HCT116 (cell line): ENCODE results near the gene TAF9. TPM values are rescaled to one million over a fixed set of nuclear protein-coding genes. Genes with fewer than 3 reads are reported as not detected.

ENCODE experiments used
- ATAC-seq: fragments of 200-7000 bp; cut with Tn5 transposase; 2 replicates; pipeline ENCODE4 v1.9.1; 2020; ENCODE audit warnings: mild to moderate bottlenecking, moderate library complexity
- BruUV-seq: library from RNA; stranded (reverse); fragments of 400-500 nt; replicated peaks from 2 replicates; lab custom pipeline; 2021; lab: Mats Ljungman, UMichigan
- CTCF ChIA-PET: fragments of 300-600 bp; sonication (Branson Sonifier 250); formaldehyde crosslinking; loops from one replicate; lab custom pipeline; 2021; ENCODE audit warnings: antibody characterized with exemption; lab: Charles Lee
- POLR2A ChIA-PET: fragments of 300-600, 350-600 bp; sonication (Branson Sonifier 250); formaldehyde crosslinking; loops from one replicate; lab custom pipeline; 2021; ENCODE audit warnings: antibody characterized with exemption; lab: Charles Lee
- RAD21 ChIA-PET, 2 experiments: fragments of 300-600 bp; sonication (Branson Sonifier 250); formaldehyde crosslinking; loops; one replicate each; lab custom pipeline; 2023; ENCODE audit warnings: low total read pairs in 2 of 2; ENCODE audit not compliant: uncharacterized antibody in 2 of 2, unreplicated experiment in 2 of 2, low non-redundant PET in 1 of 2; lab: Charles Lee
- DNase-seq: peaks from one replicate; pipeline ENCODE4 v3.0.0-alpha.2; 2010; ENCODE audit warnings: low read depth, low spot score
- H2AFZ ChIP-seq: fragments of 200-600 bp; shearing (Covaris generic), sonication (generic); 2 replicates; pipeline ENCODE4 v1.6.1; 2017; ENCODE audit warnings: low read depth, mixed run types, mixed read lengths, antibody characterized with exemption, low read length; ENCODE audit not compliant: poor library complexity, severe bottlenecking
- H3K27ac ChIP-seq: 2 replicates; pipeline ENCODE4 v1.5.1; 2012; ENCODE audit warnings: low read depth, low read length
- H3K27me3 ChIP-seq: fragments of 200-600 bp; sonication (generic); 2 replicates; pipeline ENCODE4 v1.6.1; 2016; ENCODE audit warnings: mixed run types, low read length, mixed read lengths; ENCODE audit not compliant: insufficient read depth
- H3K36me3 ChIP-seq, 2 experiments: fragments of 200-500 bp in 1 of 2; fragments of 200-600 bp in 1 of 2; sonication (Bioruptor generic) in 1 of 2; sonication (generic) in 1 of 2; 2 replicates each; pipeline versions ENCODE4 v1.5.1 to v1.6.1; 2014 to 2016; ENCODE audit warnings: low read length in 2 of 2, inconsistent platforms in 1 of 2, mixed read lengths in 1 of 2, mixed run types in 1 of 2; ENCODE audit not compliant: insufficient read depth in 2 of 2, control insufficient read depth in 1 of 2
- H3K4me1 ChIP-seq, 2 experiments: fragments of 200-600 bp in 1 of 2; sonication (generic) in 1 of 2; 2 replicates each; pipeline versions ENCODE4 v1.5.1 to v1.6.1; 2012 to 2017; ENCODE audit warnings: low read length in 2 of 2, inconsistent platforms in 1 of 2, mild to moderate bottlenecking in 1 of 2, mixed read lengths in 1 of 2, mixed run types in 1 of 2, moderate library complexity in 1 of 2; ENCODE audit not compliant: insufficient read depth in 2 of 2, control insufficient read depth in 1 of 2
- H3K4me2 ChIP-seq: fragments of 200-600 bp; sonication (generic); 2 replicates; pipeline ENCODE4 v1.6.1; 2017; ENCODE audit warnings: mixed run types, low read length, mixed read lengths
- H3K4me3 ChIP-seq, 2 experiments: fragments of 200-600 bp in 1 of 2; sonication (generic) in 1 of 2; replicated peaks in 1 of 2; 2 replicates each; pipeline ENCODE4 v1.5.1; 2011 to 2016; ENCODE audit warnings: low read length in 2 of 2, control low read depth in 1 of 2, low read depth in 1 of 2, mild to moderate bottlenecking in 1 of 2, mixed read lengths in 1 of 2, mixed run types in 1 of 2
- H3K79me2 ChIP-seq: fragments of 200-600 bp; sonication (generic); 2 replicates; pipeline ENCODE4 v1.6.1; 2017; ENCODE audit warnings: mild to moderate bottlenecking, mixed run types, low read length, moderate library complexity, mixed read lengths; ENCODE audit not compliant: insufficient read depth
- H3K9ac ChIP-seq: fragments of 200-600 bp; sonication (generic); 2 replicates; pipeline ENCODE4 v1.6.1; 2016; ENCODE audit warnings: low read length, mixed read lengths
- H3K9me2 ChIP-seq: fragments of 200-600 bp; sonication (generic), shearing (Covaris generic); 2 replicates; pipeline ENCODE4 v1.6.1; 2017; ENCODE audit warnings: mixed run types, mild to moderate bottlenecking, moderate library complexity; ENCODE audit not compliant: insufficient read depth
- H3K9me3 ChIP-seq, 2 experiments: fragments of 200-500 bp in 1 of 2; fragments of 200-600 bp in 1 of 2; sonication (Bioruptor generic) in 1 of 2; sonication (generic) in 1 of 2; 2 replicates each; pipeline ENCODE4 v1.6.1; 2014 to 2017; ENCODE audit warnings: low read length in 2 of 2, mixed read lengths in 2 of 2, inconsistent platforms in 1 of 2, low read depth in 1 of 2, mild to moderate bottlenecking in 1 of 2, mixed run types in 1 of 2, moderate library complexity in 1 of 2; ENCODE audit not compliant: control insufficient read depth in 1 of 2, insufficient read depth in 1 of 2
- H4K20me1 ChIP-seq: fragments of 200-600 bp; sonication (generic), shearing (Covaris generic); 2 replicates; pipeline ENCODE4 v1.6.1; 2017; ENCODE audit warnings: mixed run types, mild to moderate bottlenecking, moderate library complexity; ENCODE audit not compliant: insufficient read depth
- CEBPB ChIP-seq: IDR thresholded peaks from 2 replicates; pipeline ENCODE4 v1.6.1; 2012; ENCODE audit warnings: low read depth
- CTCF ChIP-seq, 3 experiments: fragments of 200-600 bp in 1 of 3; sonication (generic) in 1 of 3; IDR thresholded peaks in 2 of 3; conservative IDR thresholded peaks in 1 of 3; 2 replicates each; pipeline ENCODE4 v1.5.1; 2012 to 2017; ENCODE audit warnings: low read depth in 2 of 3, low read length in 2 of 3, antibody characterized with exemption in 1 of 3, borderline replicate concordance in 1 of 3, control low read depth in 1 of 3, mild to moderate bottlenecking in 1 of 3, mixed read lengths in 1 of 3, mixed run types in 1 of 3, moderate library complexity in 1 of 3; ENCODE audit not compliant: insufficient read depth in 1 of 3
- EGR1 ChIP-seq: IDR thresholded peaks from 2 replicates; pipeline ENCODE4 v1.6.1; 2012; ENCODE audit warnings: low read depth
- ELF1 ChIP-seq: IDR thresholded peaks from 2 replicates; pipeline ENCODE4 v1.6.1; 2012; ENCODE audit warnings: low read depth, borderline replicate concordance
- EZH2phosphoT487 ChIP-seq: fragments of 200-600 bp; IDR thresholded peaks from 2 replicates; pipeline ENCODE4 v1.6.1; 2018; ENCODE audit warnings: antibody characterized with exemption, borderline replicate concordance
- FOSL1 ChIP-seq: IDR thresholded peaks from 2 replicates; pipeline ENCODE4 v1.6.1; 2012; ENCODE audit warnings: low read depth
- MAX ChIP-seq: IDR thresholded peaks from 2 replicates; pipeline ENCODE4 v1.6.1; 2012
- POLR2AphosphoS5 ChIP-seq: IDR thresholded peaks from 2 replicates; pipeline ENCODE4 v1.6.1; 2011; ENCODE audit warnings: mild to moderate bottlenecking, low read depth, low read length, moderate library complexity
- RAD21 ChIP-seq: IDR thresholded peaks from 2 replicates; pipeline ENCODE4 v1.6.1; 2012; ENCODE audit warnings: low read depth, mild to moderate bottlenecking
- TCF7L2 ChIP-seq: IDR thresholded peaks from 2 replicates; pipeline ENCODE4 v1.7.0; 2011; ENCODE audit warnings: borderline replicate concordance, inconsistent platforms; ENCODE audit not compliant: insufficient read depth, insufficient read length; ENCODE audit errors: extremely low read depth
- YY1 ChIP-seq: IDR thresholded peaks from 2 replicates; pipeline ENCODE4 v1.6.1; 2011; ENCODE audit warnings: low read length, low read depth, moderate library complexity, mild to moderate bottlenecking; ENCODE audit not compliant: insufficient replicate concordance; ENCODE audit errors: extremely low read depth
- ZBTB33 ChIP-seq: IDR thresholded peaks from 2 replicates; pipeline ENCODE4 v1.6.1; 2011; ENCODE audit warnings: mild to moderate bottlenecking, low read length, moderate library complexity; ENCODE audit not compliant: insufficient replicate concordance; ENCODE audit errors: extremely low read depth
- ZFX ChIP-seq: fragments of 450-650 bp; IDR thresholded peaks from 2 replicates; pipeline ENCODE4 v1.6.1; 2017
- ZNF274 ChIP-seq: fragments of 200-500 bp; sonication (Bioruptor generic); IDR thresholded peaks from 2 replicates; pipeline ENCODE4 v1.6.1; 2014; ENCODE audit warnings: mild to moderate bottlenecking, low read depth, low read length, inconsistent platforms
- intact Hi-C: fragments of 100-400 bp; cut with micrococcal nuclease; formaldehyde crosslinking; loops from 2 replicates; pipeline ENCODE4 v1.10.0; 2022
- total RNA-seq: library from RNA; stranded (reverse); gene quantifications from one replicate; pipeline ENCODE4 v1.2.1, GENCODE V29; 2021; ENCODE audit not compliant: unreplicated experiment

Gene TAF9
- total RNA-seq, 1 experiment from 2014 or later: 92.0 TPM

GRCh38 chr5:69360442-69360841, 8.9 kb downstream of the TAF9 start:
- H3K79me2 ChIP-seq: peaks cover 63% of the 10 kb centered on the region
- ChIA-PET POLR2A (no interaction called here), CTCF (no interaction called here), RAD21 (no interaction called here)
- H3K4me2 ChIP-seq: no peak overlapping the region
- H3K27ac ChIP-seq: no peak overlapping the region
- DNase-seq (no peak), ATAC-seq (no peak)
- no peaks in the 10 kb centered on the region for H3K27me3 ChIP-seq
- H3K9me3 ChIP-seq: no peaks in the 10 kb centered on the region
- TF ChIP-seq EGR1: no peak
- TF ChIP-seq ZBTB33: no peak
- TF ChIP-seq CTCF (IDR thresholded peaks at IDR 0.05 in 2 of 3, conservative IDR thresholded peaks at IDR 0.05 in 1 of 3; ENCODE audit: borderline replicate concordance in 1 of 3, insufficient read depth in 1 of 3, low read depth in 2 of 3, low read length in 2 of 3): no peak
- TF ChIP-seq YY1: no peak
- TF ChIP-seq ZFX: no peak
- no peak for TF ChIP-seq TCF7L2
- TF ChIP-seq POLR2AphosphoS5: no peak
- TF ChIP-seq ELF1: no peak
- TF ChIP-seq CEBPB: no peak
- no peak for TF ChIP-seq MAX
- TF ChIP-seq RAD21: no peak
- no peak for TF ChIP-seq EZH2phosphoT487
- no peak for TF ChIP-seq FOSL1
- TF ChIP-seq ZNF274: no peak
- H3K9me2 ChIP-seq: no peaks in the 10 kb centered on the region
- H2AFZ ChIP-seq: no peak overlapping the region
- peaks cover 11% of the 10 kb centered on the region; the same call in 1 of the 2 replicates for H4K20me1 ChIP-seq
- H3K4me1 ChIP-seq: no peaks in the 10 kb centered on the region
- intact Hi-C loops: no loop called here
- H3K4me3 ChIP-seq: no peak overlapping the region
- BruUV-seq: no TSS peak
- H3K9ac ChIP-seq: no peak overlapping the region
- H3K36me3 ChIP-seq: peaks cover 6 to 18% of the 10 kb centered on the region in 2 experiments; a peak in 2 of 4 replicates
